Osteoblast (primary cell): ENCODE measurements around the gene ZFP57. TPM values are rescaled to one million over a fixed set of nuclear protein-coding genes. Genes with fewer than 3 reads are reported as not detected.

ENCODE experiments used
- DNase-seq: peaks from one replicate; pipeline ENCODE4 v3.0.0; 2011; ENCODE audit warnings: low spot score, mixed read lengths; ENCODE audit not compliant: insufficient read length; ENCODE audit errors: missing footprints
- H2AFZ ChIP-seq: 2 replicates; pipeline ENCODE4 v1.6.0; 2011; ENCODE audit warnings: mild to moderate bottlenecking, low read length
- H3K27ac ChIP-seq: 2 replicates; pipeline ENCODE4 v1.5.1; 2011; ENCODE audit warnings: mild to moderate bottlenecking, low read depth, low read length, moderate library complexity
- H3K27me3 ChIP-seq: 2 replicates; pipeline ENCODE4 v1.6.0; 2012; ENCODE audit warnings: mild to moderate bottlenecking, control low read depth, inconsistent platforms, low read length, moderate library complexity; ENCODE audit not compliant: insufficient read depth
- H3K36me3 ChIP-seq: 2 replicates; pipeline ENCODE4 v1.5.1; 2011; ENCODE audit warnings: mild to moderate bottlenecking, low read length, control low read depth, moderate library complexity; ENCODE audit not compliant: insufficient read depth
- H3K4me1 ChIP-seq: 2 replicates; pipeline ENCODE4 v1.5.1; 2011; ENCODE audit warnings: mild to moderate bottlenecking, low read length, control low read depth, moderate library complexity; ENCODE audit not compliant: insufficient read depth
- H3K4me2 ChIP-seq: 2 replicates; pipeline ENCODE4 v1.6.0; 2011; ENCODE audit warnings: mild to moderate bottlenecking, low read length; ENCODE audit not compliant: insufficient read depth
- H3K4me3 ChIP-seq: fragments of 200-600 bp; sonication (generic); 3 replicates; pipeline ENCODE4 v1.5.1; 2012; ENCODE audit warnings: mild to moderate bottlenecking, low read length, inconsistent platforms; ENCODE audit not compliant: insufficient read depth
- H3K79me2 ChIP-seq: 2 replicates; pipeline ENCODE4 v1.6.0; 2012; ENCODE audit warnings: mild to moderate bottlenecking, low read length, control low read depth, inconsistent platforms; ENCODE audit not compliant: insufficient read depth
- H3K9me3 ChIP-seq: 2 replicates; pipeline ENCODE4 v1.5.1; 2011; ENCODE audit warnings: low read depth, low read length, control low read depth
- H4K20me1 ChIP-seq: 2 replicates; pipeline ENCODE4 v1.6.0; 2012; ENCODE audit warnings: mild to moderate bottlenecking, low read length, control low read depth; ENCODE audit not compliant: insufficient read depth
- total RNA-seq: library from RNA; depleted of rRNA; stranded (reverse); fragments of >200 nt; gene quantifications from 2 replicates; pipeline ENCODE4 v1.2.3, GENCODE V29; 2012
- TF ChIP-seq, protein P1 (sequence below): IDR thresholded peaks from 2 replicates; pipeline ENCODE4 v1.5.1; 2011; ENCODE audit warnings: mild to moderate bottlenecking, low read depth, low read length, moderate library complexity; ENCODE audit errors: extremely low read depth

The ZFP57 gene
- total RNA-seq, 1 donor = 0.36 TPM

DNA sequence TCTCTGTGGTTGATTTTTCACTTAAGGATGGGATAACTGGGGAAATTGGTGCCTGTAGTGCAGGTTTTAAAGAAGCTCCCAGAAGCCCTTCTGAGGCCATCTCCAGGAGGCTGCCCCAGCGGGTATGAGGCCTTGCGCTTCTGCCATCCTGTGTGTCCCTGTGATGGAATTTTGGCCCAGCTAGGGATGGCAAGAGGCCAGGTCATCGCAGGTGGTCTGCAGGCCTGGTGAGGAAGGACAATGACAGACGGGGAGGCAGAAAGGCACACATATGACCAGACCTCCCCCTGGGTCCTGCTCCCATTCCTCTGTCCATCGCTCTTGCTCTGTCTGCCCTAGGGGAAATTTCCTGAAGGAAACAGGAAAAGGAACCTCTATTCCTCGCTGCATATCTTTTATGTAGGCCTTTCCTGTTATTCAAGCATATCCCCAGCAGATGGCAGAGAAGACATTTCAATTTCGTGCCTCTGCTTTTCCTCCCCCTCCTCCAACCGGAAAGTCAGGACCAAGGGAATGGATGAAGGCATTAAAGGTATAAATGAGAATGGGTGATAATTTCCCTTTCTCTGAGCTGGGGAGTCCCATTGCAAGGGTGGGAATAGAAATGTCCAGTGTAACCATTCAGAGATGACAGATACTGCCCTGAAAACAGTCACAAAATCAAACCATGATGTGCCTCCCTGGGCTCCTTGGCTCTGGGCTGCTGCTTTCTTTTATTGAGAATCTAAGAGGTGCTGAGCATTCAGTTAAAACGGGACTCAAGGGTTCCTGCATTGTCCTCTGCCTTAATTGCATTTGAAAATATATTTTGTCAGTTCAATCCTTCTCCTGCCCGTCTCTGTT lies 24.7 kb upstream of the ZFP57 start:
- no peak for DNase-seq
- H3K79me2 ChIP-seq = no peaks in the 10 kb centered on the region
- no peaks in the 10 kb centered on the region for H3K4me1 ChIP-seq
- no peak overlapping the region for H3K27ac ChIP-seq
- no peaks in the 10 kb centered on the region for H3K9me3 ChIP-seq
- H2AFZ ChIP-seq = no peak overlapping the region
- no peaks in the 10 kb centered on the region for H3K36me3 ChIP-seq
- peaks cover 19% of the 10 kb centered on the region for H3K27me3 ChIP-seq
- no peak overlapping the region for H3K4me2 ChIP-seq
- TF ChIP-seq, protein P1, sequence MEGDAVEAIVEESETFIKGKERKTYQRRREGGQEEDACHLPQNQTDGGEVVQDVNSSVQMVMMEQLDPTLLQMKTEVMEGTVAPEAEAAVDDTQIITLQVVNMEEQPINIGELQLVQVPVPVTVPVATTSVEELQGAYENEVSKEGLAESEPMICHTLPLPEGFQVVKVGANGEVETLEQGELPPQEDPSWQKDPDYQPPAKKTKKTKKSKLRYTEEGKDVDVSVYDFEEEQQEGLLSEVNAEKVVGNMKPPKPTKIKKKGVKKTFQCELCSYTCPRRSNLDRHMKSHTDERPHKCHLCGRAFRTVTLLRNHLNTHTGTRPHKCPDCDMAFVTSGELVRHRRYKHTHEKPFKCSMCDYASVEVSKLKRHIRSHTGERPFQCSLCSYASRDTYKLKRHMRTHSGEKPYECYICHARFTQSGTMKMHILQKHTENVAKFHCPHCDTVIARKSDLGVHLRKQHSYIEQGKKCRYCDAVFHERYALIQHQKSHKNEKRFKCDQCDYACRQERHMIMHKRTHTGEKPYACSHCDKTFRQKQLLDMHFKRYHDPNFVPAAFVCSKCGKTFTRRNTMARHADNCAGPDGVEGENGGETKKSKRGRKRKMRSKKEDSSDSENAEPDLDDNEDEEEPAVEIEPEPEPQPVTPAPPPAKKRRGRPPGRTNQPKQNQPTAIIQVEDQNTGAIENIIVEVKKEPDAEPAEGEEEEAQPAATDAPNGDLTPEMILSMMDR = peak; percentile 68
- no peaks in the 10 kb centered on the region for H4K20me1 ChIP-seq
- H3K4me3 ChIP-seq = no peak overlapping the region

DNA sequence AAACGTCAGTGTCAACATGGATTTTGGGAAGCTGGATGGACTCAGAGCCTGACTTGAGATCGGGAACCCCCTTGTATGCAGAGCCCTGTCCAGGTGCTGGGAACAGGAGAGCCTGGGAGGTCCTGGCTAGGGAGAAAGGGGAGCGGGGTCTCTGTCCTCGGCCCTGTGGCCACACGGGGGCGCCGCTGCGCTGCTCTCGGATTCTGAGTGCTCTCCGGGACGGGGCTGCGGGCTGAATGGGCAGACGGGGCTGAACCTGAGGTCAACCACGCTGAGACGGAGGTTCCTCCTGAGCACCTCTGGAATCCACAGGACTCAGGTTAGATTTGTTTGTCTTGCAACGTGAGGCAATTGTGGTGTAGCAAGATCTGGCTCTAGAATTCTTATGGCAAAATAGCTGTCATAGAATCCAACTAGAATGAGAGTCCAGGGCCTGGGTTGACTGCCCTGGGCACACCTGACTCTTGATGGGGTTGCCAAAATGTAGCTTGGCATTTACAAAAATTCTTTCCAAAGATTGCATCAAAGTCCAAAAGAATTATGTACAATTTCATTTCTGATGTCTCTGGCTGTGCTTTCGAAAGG lies 21.7 kb upstream of the ZFP57 start:
- no peaks in the 10 kb centered on the region for H3K36me3 ChIP-seq
- H3K4me2 ChIP-seq = no peak overlapping the region
- no peak overlapping the region for H2AFZ ChIP-seq
- no peaks in the 10 kb centered on the region for H3K9me3 ChIP-seq
- H3K27me3 ChIP-seq = peaks cover 11% of the 10 kb centered on the region
- DNase-seq = no peak
- no peak overlapping the region for H3K4me3 ChIP-seq
- no peaks in the 10 kb centered on the region for H4K20me1 ChIP-seq
- H3K27ac ChIP-seq = no peak overlapping the region
- TF ChIP-seq, protein P1 = peak; percentile 69
- H3K4me1 ChIP-seq = no peaks in the 10 kb centered on the region
- no peaks in the 10 kb centered on the region for H3K79me2 ChIP-seq

DNA sequence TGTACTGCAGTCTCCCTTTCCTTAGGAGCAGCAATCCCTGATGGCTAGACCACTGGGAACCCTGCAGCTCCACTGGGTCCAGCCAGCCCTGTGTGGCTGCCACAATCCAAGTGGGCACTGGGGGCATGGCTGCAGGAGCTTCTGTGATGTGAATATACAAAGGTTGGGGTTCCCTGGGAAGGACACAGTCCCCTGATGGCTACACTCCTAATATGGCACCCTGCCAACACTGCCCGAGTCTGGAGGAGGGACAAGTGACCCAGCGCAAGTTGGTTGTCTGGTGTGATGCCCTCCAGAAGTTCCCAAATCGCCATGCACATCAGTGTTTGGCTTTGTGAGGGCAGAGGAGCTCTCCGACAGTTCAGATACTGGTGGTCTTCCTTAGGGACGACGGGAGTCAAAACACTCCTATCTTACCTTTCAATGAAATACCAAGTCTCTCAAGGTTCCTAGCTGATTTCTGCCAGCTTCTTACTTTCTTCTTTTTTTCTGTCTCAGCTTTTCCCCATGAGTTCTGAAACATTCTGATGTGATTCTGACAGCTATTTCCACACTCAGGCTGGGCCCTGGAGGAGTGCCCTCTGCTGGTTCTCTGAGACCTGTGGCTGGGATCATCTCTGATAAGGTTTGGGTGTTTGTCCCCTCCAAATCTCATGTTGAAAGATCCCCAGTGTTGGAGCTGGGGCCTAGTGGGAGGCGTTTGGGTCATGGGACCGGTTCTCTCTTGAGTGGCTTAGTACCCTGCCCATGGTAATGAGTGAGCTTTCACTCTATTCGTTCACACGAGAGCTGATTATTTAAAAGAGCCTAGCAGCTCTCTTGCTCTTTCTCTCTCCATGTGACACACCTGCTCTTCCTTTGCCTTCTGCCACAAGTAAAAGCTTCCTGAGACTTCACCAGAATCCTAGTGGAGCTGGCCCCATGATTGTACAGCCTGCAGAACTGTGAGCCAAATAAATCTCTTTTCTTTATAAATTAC lies 15.5 kb upstream of the ZFP57 start:
- H3K27ac ChIP-seq = no peak overlapping the region
- H3K27me3 ChIP-seq = no peaks in the 10 kb centered on the region
- H3K36me3 ChIP-seq = no peaks in the 10 kb centered on the region
- no peak overlapping the region for H3K4me2 ChIP-seq
- H3K79me2 ChIP-seq = no peaks in the 10 kb centered on the region
- no peaks in the 10 kb centered on the region for H4K20me1 ChIP-seq
- no peaks in the 10 kb centered on the region for H3K9me3 ChIP-seq
- TF ChIP-seq, protein P1 = peak; percentile 64
- no peak overlapping the region for H3K4me3 ChIP-seq
- no peaks in the 10 kb centered on the region for H3K4me1 ChIP-seq
- DNase-seq = no peak
- H2AFZ ChIP-seq = no peak overlapping the region
